Head of caudate nucleus (tissue), 42 donors: ENCODE results near the gene MARK2.
A peak's percentile ranks its signal among the peaks of the same experiment; 100 is the strongest.

Source experiments
- DNase-seq, 42 donors: peaks; one replicate each; pipeline versions ENCODE4 v3.0.0 to v3.0.0-alpha.2; 2020 to 2021; ENCODE audit warnings: mixed read lengths in 7 of 42
- intact Hi-C: fragments of 100-400 bp; cut with DNase I; formaldehyde crosslinking; loops from one replicate; pipeline ENCODE4 v1.15.0; 2022

Gene MARK2

DNA sequence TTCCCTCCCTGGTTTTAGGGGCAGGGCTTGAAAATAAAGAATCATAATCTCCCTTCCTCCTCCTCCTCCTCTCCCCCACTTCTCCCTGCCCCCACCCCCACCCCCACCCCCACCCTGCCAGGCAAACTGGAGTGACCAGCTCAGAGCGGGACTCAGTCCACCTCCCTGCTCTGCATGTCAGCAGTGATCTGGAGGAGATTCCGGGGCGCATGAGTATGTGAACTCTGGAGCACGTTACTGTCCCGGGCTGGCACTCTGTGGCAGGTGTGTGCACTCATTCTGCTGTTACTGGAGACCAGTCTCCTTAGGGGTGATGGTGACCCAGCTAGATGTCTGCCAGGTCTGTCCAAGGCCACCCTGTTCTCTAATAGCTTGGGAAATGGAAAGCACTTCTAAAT, 33.9 kb downstream of the MARK2 start:
- no peak for DNase-seq
- intact Hi-C loops: no loop called here

DNA sequence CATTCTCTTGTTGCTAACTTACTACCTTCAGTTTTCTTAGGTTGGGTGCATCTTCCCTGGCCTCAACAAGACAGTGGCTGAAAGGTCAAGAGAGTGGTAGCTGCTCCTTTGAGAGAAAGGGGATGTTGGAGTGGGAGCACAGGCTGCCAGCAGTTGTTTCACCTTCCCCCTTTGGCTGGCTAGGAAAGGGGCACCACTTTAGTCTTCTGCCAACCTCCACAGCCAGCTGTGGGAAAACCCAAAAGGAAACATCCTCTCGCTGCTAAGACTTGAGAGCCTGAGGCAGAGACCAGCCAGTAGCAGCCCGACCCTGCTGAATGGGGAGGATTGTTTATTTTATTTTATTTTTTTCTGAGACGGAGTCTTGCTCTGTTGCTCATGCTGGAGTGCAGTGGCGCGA, 34.4 kb downstream of the MARK2 start:
- intact Hi-C loops: no loop called here
- no peak for DNase-seq

DNA sequence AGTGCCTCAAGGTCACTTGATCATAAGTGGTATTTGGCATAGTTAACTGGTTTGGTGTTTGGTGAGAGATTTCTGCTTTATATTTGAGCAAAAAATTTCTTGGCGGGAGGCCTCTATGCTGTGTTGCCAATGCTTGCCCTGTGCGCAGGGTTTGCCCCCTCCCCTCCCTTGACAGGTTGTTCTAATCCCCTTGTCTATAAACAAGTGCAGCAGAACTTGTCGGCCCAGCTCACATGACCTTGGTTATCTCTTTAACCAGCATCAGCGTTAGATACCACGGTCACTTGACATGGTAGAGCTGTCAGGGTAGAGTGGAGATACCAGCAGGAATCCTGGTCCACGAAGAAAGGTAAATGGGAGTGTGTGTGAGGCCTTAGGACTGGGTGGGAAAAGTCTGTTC, 35.6 kb downstream of the MARK2 start:
- no peak for DNase-seq

DNA sequence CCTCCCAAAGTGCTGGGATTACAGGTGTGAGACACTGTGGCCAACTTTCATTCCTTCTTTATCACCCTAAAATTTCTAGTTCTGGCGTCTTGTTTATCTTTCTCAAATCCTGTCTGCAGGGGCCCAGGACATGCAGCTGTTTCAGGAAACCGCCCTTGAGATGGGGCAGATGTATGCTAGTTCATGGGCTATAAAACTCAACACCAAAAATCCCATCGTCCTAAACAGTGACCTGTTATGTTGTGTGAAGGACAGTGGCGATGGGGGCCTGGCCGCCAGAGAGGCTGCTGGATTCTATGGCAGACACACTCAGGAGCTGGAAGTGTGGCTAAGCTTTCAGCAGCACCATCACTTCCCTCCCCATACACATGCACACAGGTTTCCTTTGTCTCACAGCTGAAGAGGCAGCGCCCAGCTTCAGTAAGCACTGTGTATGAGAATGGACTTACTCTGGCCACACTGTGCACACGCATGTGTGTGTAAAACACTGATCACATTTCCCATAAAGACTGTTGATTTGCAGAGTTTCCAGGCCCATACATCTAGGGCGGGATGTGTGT, 36.7 kb downstream of the MARK2 start:
- intact Hi-C loops: no loop called here
- no peak for DNase-seq

More for the DNA sequence above, 35.6 kb downstream of the MARK2 start:
- intact Hi-C loops: no loop called here

DNA sequence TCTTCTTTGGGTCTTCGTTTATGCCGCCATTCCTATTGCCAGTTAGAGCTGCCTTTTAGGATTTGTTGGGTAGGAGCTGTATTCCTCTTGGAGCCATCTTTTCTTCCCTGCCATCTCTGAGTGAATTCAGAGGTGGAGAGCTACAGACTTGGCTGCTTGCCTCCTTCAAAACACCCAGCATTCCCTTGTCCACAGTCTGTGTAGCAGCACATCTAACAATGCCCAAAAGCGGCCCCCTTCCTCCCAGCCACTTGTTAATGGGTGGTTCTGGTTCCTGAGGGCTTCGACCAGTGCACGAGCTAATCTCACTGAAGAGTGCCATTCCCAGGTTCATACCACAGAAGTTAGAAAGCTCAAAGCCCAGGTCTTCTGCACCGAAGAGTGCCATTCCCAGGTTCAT, 37.7 kb downstream of the MARK2 start:
- intact Hi-C loops: no loop called here
- DNase-seq: peak in 1 of 42 donors; percentile 72

DNA sequence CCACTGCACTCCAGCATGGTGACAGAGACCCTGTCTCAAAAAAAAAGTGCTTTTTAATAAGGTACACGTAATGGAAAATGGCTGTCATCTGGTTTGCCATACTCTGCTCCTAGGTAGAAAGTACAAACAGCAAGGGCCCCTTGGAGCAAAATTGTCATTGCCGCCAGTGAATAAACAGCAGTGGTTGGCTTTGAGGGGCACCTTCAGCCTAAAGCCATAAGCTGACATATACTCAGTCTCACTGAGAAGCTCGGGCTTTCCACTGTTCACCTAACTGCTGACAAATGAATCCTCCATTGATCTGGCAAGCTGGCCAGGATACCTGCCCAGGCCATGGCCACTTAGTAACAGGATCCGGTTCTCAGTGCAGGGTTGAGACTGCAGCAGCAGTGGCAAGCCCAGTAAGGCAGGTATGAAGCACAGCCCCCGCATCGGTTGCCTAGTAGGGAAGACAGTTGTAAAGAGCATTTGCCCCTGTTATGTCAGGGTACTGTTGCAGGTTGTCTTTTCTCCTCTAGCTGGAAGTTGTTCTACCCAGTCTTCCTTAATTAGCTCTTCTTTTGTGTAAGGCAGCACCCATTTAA, 38.8 kb downstream of the MARK2 start:
- peak in 39 of 42 donors; percentile 35 to 91 (median 66) for DNase-seq
- intact Hi-C loops: loop anchor here (2.0 kb wide), 1 partner anchor 39 kb away; the partner anchor contains the start of gene MARK2

DNA sequence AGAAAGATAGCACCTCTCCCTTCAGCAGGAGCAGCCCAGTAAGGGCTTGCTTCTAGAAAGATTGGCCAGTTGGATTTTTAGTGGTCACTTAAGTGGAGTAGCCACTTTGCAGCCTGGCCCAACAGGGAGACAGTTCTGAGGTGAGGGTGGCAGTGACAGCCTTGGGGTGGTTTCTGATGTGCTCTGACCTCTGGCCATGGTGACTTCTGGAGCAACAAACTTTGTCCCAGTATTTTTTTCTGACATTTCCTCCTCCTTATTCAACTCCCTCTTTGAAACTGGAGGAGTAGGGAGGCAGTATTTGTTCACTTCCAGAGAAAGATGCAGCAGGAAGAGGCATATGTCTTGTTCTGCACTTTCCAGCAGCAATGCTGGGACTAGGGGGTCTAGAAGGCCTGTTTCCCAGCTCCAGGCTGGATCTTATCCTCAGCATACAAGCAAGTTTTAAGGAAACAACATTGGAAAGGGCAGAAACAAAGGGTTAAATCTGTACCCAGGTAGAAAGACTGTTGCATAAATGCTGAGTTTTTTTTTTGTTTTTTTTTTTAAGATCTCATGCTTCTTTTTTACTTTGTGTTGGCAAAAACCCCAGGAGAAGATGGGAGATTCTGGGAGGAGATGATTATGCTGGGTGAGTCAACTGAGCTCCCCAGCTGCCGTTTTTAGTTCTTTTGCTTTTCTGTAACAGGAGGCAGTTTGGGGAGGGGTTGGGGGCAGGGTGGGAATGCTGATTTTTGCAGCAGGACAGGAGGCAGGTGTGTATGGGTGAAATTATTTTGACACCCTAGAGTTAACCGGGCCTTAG, 40.9 kb downstream of the MARK2 start:
- DNase-seq: peak in 20 of 42 donors; percentile 28 to 77 (median 46)
- intact Hi-C loops: loop anchor here (2.0 kb wide), 1 partner anchor 41 kb away; the partner anchor contains the start of gene MARK2

DNA sequence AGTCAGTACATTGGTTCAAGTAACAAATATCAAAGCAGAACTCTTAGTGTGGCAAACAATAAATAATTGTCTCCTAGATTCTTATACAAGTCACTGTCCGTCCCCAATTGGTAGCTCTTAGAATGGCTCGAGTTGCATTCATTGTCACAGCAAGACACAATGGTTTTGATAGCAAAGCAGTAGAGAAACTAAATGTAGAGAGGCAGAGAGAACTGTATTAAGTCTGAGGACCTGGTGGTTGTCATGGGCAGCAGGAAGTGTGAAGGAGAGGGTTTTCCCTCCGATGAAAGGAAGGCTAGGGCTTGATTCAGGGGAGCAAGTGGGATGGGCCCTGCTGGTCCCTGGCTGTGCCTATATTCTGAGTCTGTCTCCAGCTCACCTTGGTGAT, 41.5 kb downstream of the MARK2 start:
- DNase-seq: peak in 1 of 42 donors; percentile 50
- intact Hi-C loops: no loop called here

DNA sequence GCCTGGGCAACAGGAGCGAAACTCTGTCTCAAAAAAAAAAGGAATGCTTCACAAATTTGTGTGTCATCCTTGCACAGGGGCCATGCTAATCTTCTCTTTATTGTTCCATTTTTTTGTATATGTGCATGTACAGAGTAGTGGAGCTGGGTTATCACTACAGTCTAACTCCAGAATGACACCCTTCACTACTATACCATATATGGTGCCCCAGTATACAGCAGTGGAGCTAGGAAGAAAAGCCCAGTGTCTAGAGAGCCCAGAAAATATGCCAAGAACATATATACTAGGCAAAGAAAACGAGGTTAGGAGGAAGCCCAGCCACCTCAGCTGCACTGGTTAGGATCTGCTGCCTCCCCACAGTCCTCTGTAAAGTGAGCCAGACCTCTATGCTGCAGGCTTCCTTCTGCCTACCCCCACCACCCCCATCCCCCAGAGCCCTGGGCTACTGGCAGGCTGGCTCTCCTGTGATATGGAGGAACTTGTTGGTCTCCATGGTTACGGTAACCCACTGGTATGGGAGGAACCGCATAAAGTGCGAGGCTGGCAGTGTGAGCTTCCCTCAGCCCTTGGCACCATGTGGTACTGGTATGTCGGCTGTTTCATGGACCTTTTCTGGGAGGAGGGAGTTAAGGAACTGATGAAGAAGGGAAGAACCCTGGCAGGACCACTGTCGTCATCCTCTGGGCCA, 43.8 kb downstream of the MARK2 start:
- peak in 21 of 42 donors; percentile 27 to 77 (median 48) for DNase-seq

DNA sequence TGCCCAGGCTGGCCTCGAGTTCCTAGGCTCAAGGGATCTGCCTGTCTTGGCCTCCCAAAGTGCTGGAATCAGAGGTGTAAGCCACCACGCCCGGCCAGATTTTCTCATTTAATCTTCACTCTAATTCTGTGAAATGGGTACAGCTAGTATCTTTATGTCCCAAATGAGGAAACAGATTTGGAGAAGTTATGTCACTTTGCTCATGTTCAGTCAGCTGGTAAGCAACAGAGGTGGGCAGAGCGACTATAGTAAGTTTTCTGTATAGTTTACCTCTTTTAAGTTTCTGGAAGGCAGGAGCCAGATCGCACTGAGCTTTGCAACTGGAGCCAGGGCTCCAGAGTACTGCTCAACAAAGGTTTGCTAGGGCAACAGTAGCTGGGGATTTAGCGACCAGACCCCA, 44.9 kb downstream of the MARK2 start:
- intact Hi-C loops: no loop called here
- no peak for DNase-seq

More for the DNA sequence above, 43.8 kb downstream of the MARK2 start:
- intact Hi-C loops: no loop called here

DNA sequence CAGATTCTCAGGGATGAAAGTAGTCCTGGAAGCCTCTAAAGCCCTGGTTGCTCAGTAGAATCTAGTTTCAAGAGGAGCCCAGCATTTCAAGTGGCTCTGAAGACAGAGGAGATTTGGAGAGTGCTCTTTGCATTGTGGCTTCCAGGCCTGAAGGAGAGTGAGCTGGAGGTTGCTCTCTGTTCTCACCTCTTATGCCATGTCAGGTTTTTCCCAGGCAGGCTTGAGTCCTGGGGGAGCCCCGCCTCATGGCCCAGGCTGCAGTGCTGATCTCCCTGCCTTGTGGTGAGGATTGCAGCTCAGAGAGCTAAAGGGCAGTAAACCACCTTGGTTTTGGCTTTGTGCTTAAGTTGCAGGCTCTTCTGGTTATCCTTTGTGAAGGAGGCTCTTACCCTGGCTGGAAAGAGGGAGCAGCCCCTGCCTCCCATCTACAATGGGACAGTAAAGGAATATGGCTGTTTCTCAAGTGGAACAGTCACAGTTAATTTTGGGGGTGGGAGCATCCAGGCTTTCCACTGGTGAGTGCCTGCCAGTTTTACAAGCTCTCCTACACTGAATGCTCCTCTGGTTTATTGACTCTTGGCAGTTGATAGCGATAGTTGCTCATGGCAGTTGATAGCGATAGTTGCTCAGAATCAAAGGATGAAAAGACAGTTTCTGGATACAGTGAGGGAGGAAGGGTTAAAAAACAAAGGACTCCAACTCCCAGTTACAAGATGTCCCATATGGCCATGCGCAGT, 45.5 kb downstream of the MARK2 start:
- intact Hi-C loops: no loop called here
- no peak for DNase-seq

DNA sequence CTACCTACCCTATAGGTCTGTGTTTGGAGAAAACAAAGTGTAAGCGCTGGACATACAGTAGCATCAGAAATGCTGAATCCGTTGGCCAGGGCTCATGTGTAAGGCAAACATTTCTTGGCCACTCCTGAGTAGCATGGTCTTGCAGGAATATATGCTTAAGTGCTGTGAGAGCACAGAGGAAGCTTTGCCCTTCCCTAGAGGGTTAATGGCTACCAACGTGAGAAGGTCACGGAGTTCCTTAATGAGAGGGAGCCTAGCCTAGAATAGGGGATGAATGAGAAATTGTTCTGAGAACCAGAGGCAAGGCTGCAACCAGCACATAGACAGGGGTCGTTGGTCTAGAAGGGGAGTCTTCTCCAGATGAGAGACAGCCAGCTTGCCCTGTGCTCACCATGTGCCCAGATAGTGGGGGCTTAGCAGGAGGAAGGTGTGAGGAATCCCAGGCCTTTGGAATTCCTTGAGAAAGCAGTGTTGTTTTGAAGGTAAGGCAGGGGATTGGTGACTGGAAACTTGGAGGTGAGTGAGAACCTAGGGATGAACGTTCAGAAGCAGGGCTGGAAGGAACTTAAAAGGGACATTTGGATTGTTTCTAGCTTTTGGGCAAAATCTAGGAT, 48.6 kb downstream of the MARK2 start:
- intact Hi-C loops: no loop called here
- DNase-seq: no peak

DNA sequence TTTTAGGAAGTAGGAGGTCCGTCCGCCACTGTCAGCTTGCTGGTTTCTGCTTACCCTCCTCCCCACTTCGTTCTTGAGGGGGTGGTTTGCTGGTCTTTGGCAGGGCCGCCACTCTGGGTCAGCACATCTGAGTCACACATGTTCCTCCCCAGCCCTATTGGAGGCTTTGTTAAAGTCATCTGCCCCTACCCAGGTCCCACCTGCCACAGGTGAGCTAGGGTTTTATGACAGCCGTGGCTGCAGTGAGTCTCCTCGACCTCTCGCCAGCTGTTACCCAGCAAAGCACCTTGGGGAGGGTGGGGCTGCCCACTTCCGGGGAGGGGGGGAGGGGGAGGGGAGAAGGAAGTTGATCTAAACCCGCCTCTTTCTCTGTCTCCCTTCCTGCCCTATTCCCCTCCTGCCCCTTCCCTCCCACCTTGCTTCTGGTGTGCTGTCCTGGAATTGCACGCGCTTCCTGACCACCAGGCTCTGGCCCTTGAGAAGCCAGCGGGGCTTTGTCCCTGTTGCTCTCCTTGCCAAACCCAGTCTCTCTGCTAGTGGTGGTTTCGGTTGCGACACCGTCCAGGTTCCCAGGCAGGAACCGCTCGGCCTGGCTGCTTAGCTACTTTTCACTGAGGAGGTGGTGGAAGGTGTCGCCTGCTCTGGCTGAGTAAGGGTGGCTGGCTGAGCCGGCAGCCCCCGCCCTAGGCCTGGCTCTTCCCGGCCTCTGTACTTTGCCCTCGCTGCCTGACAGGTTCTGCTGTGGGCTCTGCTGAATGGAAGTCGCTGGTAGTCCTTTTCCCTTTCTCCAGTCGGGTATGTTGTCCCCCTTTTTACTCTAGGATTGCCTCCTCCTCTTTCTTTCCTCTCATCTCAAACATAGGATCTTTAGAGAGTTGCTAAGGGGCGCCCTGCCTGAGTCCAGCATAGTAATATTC, 49.5 kb downstream of the MARK2 start:
- peak in 9 of 42 donors; percentile 25 to 74 (median 48) for DNase-seq

DNA sequence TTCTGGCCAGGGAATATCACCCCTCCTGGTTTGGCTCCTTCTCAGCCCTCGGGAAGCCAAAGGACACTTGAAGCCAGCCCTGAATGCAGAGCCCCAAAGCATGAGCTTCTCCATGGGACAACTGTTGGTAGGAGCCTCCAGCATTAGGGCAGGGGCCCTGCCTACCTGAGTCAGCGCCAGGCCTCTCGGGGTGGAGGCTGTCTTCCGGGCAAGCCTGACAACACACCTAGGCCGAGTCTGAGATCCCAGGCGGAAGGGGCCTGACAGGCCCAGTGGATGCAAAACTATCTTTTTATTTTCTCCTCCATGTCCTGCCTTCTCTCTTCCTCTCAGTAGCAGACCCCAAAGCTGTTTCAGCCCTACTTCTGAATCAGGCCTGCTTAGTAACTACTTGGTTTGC, 50.4 kb downstream of the MARK2 start:
- intact Hi-C loops: no loop called here
- DNase-seq: no peak

More for the DNA sequence above, 49.5 kb downstream of the MARK2 start:
- intact Hi-C loops: no loop called here

DNA sequence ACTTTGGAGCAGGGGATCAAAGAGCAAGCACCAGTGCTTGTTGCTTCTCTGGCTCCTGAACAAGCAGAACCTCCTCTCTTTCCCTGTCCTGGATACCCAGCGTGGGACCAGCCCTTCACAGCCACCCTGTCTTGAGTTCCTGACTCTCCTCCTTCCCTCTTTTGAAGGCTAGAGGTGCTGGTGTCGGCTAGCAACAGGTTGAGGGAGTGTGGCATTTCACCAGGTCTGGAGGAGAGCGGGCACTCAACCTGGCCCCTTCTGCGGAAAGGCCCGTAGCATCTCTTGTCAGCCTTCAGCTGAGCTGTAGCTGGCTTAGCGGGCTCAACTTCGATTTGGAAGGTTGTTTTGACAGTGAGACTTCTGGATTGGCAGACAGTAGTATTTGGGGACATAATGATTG, 51.5 kb downstream of the MARK2 start:
- DNase-seq: no peak
- intact Hi-C loops: no loop called here

DNA sequence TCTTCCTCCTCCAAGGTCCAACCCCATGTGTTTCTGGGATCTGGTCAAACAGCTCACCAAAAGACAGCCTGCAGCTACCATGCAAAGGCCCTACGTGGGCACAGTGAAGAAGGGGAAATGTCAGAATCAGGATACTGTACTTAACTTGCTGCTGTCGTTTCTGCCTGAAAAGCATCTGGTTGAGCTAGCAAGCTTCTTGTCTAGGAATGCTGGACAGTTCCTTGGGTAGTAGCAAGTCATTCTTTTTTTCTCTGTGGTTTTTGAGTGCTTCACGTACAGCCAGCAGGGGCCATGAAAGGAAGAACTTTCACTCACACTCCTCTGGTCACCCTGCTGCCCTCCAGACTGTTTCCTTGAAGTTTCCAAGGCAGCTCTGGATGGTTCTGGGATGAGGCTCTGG, 53.3 kb downstream of the MARK2 start:
- DNase-seq: no peak
- intact Hi-C loops: no loop called here

DNA sequence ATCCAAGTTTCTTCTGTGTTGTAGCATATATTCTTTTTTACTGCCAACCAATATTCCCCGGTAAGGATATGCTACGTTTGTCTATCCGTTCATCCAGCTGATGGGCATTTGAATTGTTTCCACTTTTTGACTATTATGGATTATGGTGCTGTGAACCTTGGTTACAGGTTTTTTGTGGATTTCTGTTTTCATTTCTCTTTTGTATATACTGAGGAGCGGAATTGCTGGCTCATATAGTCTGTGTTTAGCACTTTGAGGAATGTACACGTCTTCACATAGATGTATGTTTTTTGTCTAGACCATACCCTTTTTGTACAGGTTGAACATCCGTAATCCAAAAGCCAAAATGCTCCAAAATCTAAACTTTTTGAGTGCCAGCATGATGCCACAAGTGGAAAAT, 54.4 kb downstream of the MARK2 start:
- intact Hi-C loops: no loop called here
- DNase-seq: no peak

DNA sequence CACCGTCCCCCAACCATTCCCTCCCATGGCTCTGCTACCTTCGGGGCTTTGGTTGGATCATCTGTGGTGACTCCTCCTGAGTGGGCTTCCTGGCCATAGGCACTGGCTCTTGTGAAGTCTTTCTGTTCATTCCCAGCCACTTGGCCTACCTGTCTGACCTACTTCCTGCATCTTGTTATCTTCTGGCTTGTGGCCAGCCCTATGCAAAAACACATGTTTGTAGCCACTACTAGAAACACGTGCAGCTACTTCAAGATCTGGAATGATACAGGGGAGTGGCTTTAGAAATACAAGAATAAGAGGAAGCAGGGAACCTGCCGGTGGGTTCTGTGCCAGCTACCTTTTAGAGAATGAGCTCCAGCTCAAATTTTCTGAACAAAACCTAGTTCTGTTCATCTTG, 57.2 kb downstream of the MARK2 start:
- intact Hi-C loops: no loop called here
- no peak for DNase-seq
